ENCODE data around the gene USP48. TPM values are rescaled to one million over a fixed set of nuclear protein-coding genes. Genes with fewer than 3 reads are reported as not detected.
A peak's percentile ranks its signal among the peaks of the same experiment; 100 is the strongest.
"Not testable (repeated sequence)": the region's sequence is repeated elsewhere in the genome, so short reads cannot be mapped to it uniquely, and the experiment has no call there.

Gene USP48, protein sequence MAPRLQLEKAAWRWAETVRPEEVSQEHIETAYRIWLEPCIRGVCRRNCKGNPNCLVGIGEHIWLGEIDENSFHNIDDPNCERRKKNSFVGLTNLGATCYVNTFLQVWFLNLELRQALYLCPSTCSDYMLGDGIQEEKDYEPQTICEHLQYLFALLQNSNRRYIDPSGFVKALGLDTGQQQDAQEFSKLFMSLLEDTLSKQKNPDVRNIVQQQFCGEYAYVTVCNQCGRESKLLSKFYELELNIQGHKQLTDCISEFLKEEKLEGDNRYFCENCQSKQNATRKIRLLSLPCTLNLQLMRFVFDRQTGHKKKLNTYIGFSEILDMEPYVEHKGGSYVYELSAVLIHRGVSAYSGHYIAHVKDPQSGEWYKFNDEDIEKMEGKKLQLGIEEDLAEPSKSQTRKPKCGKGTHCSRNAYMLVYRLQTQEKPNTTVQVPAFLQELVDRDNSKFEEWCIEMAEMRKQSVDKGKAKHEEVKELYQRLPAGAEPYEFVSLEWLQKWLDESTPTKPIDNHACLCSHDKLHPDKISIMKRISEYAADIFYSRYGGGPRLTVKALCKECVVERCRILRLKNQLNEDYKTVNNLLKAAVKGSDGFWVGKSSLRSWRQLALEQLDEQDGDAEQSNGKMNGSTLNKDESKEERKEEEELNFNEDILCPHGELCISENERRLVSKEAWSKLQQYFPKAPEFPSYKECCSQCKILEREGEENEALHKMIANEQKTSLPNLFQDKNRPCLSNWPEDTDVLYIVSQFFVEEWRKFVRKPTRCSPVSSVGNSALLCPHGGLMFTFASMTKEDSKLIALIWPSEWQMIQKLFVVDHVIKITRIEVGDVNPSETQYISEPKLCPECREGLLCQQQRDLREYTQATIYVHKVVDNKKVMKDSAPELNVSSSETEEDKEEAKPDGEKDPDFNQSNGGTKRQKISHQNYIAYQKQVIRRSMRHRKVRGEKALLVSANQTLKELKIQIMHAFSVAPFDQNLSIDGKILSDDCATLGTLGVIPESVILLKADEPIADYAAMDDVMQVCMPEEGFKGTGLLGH
- total RNA-seq (2012; rRNA removed) = 19.4 and 20.5 TPM in 2 replicates

DNA sequence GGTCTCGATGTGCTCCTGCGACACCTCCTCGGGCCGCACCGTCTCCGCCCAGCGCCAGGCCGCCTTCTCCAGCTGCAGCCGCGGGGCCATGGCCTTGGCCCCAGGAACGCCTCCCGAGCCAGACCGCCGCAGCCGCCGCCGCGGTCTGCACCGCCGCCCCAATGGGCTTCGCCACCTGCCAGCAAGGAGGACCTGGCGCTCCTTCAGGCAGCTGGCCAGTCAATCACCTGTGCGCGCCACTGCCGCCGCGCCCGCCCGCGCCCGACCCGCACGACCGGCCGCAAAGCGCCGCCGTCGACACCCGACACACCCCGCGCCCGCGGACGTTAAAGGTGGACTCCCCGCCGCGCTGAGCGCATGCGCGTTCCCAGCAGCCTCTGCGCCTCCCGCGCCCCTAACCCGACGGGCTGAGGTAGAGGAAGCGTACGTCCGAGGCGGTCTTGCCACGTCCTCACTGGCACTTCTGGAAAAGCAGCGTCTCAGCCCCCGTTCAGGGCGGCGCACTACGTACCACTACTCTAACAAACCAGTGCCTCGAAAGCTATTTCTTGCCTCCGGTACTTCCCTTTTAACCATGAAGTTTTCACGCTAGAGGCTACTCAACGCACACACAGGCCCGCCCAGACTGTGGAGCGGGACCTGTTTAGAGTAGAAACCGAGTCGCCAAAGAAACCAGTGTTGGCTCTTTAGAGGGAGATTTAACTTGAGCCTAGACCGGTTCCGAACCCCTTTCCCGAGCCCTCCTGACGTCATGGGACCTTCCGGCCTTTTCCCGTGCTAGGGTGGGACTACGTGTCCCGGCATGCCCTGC lies at the start of gene USP48:
Gene USP48, minus strand, starts transcription at position 282 of the 811 bp plus-strand sequence. Its CDS starts 192 bp downstream, at position 90.
- H3K9me3 ChIP-seq (replicated peaks; ENCODE audit: low read length) = no peaks in the 10 kb centered on the region

DNA sequence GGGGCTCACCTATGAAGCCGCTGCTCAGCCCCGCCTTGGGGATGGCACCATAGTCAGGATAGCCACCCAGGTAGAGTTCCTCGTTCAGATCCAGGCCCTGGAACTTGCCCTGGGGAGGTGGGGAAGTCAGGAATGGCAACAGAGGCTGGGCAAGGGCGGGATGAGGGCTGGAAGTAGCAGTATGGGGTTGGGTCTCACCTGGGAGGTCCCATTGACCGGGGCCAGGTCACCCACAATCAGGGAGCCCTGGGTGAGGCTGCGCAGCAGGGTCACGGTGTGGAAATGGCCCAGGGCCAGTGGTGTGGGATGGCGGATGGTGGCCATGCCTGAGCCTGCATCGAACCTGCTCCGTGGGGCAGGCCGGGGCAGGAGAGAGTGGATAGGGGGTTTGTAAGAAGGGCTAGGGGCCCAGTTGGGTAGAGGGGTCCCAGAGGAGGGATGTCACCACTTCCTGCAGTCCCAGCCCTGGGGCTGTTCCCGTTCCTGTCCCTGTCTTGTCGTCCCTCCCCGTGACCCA lies 48.6 kb upstream of the USP48 start:
- Histone ChIP-seq H3K4me2 (ENCODE audit: low read length) (no peak overlapping the region), H3K36me3 (ENCODE audit: insufficient read depth, low read length) (peaks cover 92% of the 10 kb centered on the region), H3K9ac (ENCODE audit: low read depth, low read length) (no peak overlapping the region), H3K4me3 (ENCODE audit: low read length) (no peak overlapping the region), H3K27me3 (ENCODE audit: control insufficient read depth, insufficient read depth, low read length) (no peaks in the 10 kb centered on the region), H3K4me1 (ENCODE audit: control insufficient read depth, insufficient read depth, low read length) (no peaks in the 10 kb centered on the region), H3K9me3 (replicated peaks; ENCODE audit: low read length) (no peaks in the 10 kb centered on the region)

More for the DNA sequence above, at the start of gene USP48:
- Histone ChIP-seq H3K9ac (ENCODE audit: low read depth, low read length) (peak within 1 kb of the TSS; percentile 99), H3K4me1 (ENCODE audit: control insufficient read depth, insufficient read depth, low read length) (peaks cover 7% of the 10 kb centered on the region), H3K27me3 (ENCODE audit: control insufficient read depth, insufficient read depth, low read length) (no peaks in the 10 kb centered on the region), H3K4me2 (ENCODE audit: low read length) (peak within 1 kb of the TSS; percentile 96), H3K4me3 (ENCODE audit: low read length) (peak within 1 kb of the TSS; percentile 80), H3K36me3 (ENCODE audit: insufficient read depth, low read length) (no peaks in the 10 kb centered on the region)

DNA sequence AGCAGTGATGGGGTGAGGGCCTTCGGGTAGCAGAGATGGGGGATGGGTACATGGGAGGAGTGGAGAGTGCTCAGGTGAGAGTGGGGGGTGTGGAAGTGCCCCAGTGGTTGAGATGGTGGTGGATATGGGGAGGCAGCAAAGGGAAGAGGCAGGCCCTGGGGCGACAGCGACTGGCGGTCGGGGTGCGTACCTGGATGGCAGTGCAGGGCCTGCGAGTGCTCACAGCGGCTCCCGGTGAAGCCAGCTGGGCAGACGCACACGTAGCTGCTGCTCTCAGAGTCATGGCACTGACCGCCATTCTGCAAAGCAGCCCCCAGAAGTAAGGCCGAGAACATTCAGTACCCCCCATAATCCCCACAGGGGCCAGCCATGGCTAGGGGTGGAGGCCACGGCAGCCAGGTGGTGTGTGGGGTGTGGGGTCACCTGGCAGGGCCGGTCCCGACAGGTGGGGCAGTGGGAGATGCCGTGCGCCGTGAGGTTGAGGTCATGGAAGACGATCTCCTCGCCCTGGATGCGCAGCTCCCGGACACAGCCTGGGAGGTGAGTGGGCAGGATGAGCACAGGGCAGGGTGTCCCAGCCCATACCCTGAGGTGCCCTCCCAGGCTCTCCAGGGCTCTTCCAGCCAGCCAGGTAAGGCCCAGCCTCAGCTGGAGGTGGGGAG lies 48.0 kb upstream of the USP48 start:
- peaks cover 92% of the 10 kb centered on the region for H3K36me3 ChIP-seq (ENCODE audit: insufficient read depth, low read length)
- H3K4me3 ChIP-seq (ENCODE audit: low read length) = no peak overlapping the region
- H3K9me3 ChIP-seq (replicated peaks; ENCODE audit: low read length) = no peaks in the 10 kb centered on the region
- H3K4me1 ChIP-seq (ENCODE audit: control insufficient read depth, insufficient read depth, low read length) = no peaks in the 10 kb centered on the region
- H3K9ac ChIP-seq (ENCODE audit: low read depth, low read length) = no peak overlapping the region
- no peaks in the 10 kb centered on the region for H3K27me3 ChIP-seq (ENCODE audit: control insufficient read depth, insufficient read depth, low read length)
- no peak overlapping the region for H3K4me2 ChIP-seq (ENCODE audit: low read length)

DNA sequence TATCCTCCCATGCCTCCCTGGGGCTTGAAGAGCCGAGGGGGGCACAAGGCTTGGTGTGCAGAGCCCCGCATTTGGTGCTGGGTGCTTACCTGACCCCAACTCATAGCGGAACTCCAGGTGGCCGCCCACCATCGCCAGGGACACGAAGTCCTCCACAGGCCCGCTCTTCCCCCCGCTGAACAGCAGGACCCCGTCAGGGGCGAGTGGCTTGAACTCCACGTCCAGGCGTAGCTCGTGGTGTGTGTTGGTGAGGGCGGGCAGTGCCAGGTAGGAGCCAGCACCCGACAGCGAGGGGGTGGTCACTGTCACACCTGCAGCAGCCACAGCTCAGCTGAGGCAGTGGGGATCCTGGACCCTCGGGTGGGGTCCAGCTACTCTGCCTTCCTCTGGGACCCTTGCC lies 46.3 kb upstream of the USP48 start:
- Histone ChIP-seq H3K4me1 (ENCODE audit: control insufficient read depth, insufficient read depth, low read length) (no peaks in the 10 kb centered on the region), H3K9me3 (replicated peaks; ENCODE audit: low read length) (no peaks in the 10 kb centered on the region), H3K4me2 (ENCODE audit: low read length) (no peak overlapping the region), H3K27me3 (ENCODE audit: control insufficient read depth, insufficient read depth, low read length) (no peaks in the 10 kb centered on the region), H3K36me3 (ENCODE audit: insufficient read depth, low read length) (peaks cover 90% of the 10 kb centered on the region), H3K4me3 (ENCODE audit: low read length) (no peak overlapping the region), H3K9ac (ENCODE audit: low read depth, low read length) (no peak overlapping the region)

DNA sequence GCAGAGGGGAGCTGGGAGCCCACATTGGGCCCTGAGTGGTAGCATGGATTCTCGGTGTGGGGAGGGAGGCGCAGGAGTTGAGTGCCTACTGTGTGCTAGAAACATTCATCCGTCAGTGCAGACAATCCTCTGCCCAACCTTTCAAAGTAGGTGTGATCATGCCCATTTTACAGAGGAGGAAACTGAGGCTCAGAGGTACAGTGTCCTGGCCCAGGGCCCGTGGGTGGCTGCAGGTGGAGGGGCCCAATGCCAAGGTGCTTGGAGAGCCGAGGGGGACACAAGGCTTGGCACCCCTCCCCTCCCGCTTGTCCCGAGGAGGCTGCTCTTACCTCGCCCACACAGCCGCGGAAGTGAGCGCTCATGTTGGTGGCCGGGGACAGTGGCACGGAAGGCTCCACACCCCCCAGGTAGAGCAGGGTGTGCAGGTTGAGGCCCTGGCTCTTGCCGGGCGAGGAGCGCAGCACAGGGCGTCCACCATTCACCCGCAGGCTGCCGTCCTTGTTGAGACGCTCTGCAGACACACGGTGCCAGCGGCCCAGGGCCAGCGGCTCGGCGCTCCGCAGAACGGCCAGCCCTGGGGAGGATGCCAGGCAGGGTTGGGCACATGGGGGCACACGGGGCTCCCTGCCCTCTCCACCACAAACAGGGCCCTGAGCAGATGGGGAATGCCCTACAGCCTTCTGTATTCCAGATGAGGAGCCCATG lies 45.7 kb upstream of the USP48 start:
- Histone ChIP-seq H3K9ac (ENCODE audit: low read depth, low read length) (no peak overlapping the region), H3K36me3 (ENCODE audit: insufficient read depth, low read length) (peaks cover 90% of the 10 kb centered on the region), H3K4me2 (ENCODE audit: low read length) (no peak overlapping the region), H3K27me3 (ENCODE audit: control insufficient read depth, insufficient read depth, low read length) (no peaks in the 10 kb centered on the region), H3K4me1 (ENCODE audit: control insufficient read depth, insufficient read depth, low read length) (no peaks in the 10 kb centered on the region), H3K9me3 (replicated peaks; ENCODE audit: low read length) (no peaks in the 10 kb centered on the region), H3K4me3 (ENCODE audit: low read length) (no peak overlapping the region)

DNA sequence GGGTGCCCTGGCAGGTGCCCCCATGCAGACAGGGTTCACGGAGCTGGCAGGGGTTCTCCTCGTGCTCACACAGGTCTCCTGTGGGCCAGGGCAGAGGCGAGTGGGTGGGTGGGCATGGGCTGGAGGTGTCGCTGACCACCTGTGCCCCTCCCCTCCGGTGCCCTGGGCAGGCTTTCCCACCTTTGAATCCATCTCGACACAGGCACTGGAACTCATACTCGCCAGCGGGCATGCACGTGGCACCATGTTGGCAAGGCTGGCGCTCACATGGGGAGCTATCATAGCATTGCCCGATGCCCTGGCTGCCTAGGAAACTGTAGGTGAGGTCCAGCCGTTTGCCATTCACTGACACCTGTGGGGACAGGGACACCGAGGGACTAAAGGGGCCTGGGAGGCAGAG lies 45.1 kb upstream of the USP48 start:
- H3K27me3 ChIP-seq (ENCODE audit: control insufficient read depth, insufficient read depth, low read length) = no peaks in the 10 kb centered on the region
- no peak overlapping the region for H3K4me3 ChIP-seq (ENCODE audit: low read length)
- no peak overlapping the region for H3K9ac ChIP-seq (ENCODE audit: low read depth, low read length)
- H3K4me1 ChIP-seq (ENCODE audit: control insufficient read depth, insufficient read depth, low read length) = no peaks in the 10 kb centered on the region
- no peaks in the 10 kb centered on the region for H3K9me3 ChIP-seq (replicated peaks; ENCODE audit: low read length)
- peaks cover 90% of the 10 kb centered on the region for H3K36me3 ChIP-seq (ENCODE audit: insufficient read depth, low read length)
- H3K4me2 ChIP-seq (ENCODE audit: low read length) = no peak overlapping the region

DNA sequence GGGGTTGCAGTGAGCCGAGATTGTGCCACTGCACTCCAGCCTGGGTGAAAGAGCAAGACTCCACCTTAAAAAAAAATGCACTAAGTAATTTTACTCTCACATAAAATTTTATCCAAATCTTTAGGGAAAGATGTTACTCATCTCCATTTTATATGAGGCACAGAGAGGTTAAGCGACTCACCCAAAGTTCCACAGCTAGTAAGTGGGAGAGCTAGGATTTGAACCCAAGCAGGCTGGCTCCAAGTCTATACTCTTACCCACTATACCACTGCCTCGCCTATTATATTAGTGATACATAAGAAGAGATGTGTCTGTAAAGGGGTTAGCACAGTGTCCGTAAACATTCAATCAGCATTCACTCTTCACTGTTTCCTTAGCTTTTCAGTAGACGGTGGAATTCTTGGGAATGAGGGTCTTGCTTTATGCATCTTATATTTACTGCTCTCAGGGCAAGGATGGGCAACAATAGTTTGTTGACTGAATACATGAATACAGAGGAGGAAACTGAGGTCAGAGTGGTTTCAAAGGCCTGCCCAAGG lies 44.3 kb upstream of the USP48 start:
- peaks cover 87% of the 10 kb centered on the region for H3K36me3 ChIP-seq (ENCODE audit: insufficient read depth, low read length)

DNA sequence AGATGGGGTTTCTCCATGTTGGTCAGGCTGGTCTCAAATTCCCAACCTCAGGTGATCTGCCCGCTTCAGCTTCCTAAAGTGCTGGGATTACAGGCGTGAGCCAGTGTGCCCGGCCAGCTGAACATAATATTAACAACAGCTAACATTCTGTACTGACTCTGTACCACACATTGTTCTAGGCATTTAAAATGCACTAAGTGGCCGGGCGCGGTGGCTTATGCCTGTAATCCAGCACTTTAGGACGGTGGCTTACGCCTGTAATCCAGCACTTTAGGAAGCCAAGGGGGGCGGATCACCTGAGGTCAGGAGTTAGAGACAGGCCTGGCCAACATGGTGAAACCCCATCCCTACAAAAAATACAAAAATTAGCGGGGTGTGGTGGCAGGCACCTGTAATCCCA lies 43.7 kb upstream of the USP48 start:
- H3K9ac ChIP-seq (ENCODE audit: low read depth, low read length); H3K4me3 ChIP-seq (ENCODE audit: low read length); H3K27me3 ChIP-seq (ENCODE audit: control insufficient read depth, insufficient read depth, low read length); H3K9me3 ChIP-seq (replicated peaks; ENCODE audit: low read length); H3K4me2 ChIP-seq (ENCODE audit: low read length); H3K4me1 ChIP-seq (ENCODE audit: control insufficient read depth, insufficient read depth, low read length): not testable (repeated sequence)
- peaks cover 87% of the 10 kb centered on the region for H3K36me3 ChIP-seq (ENCODE audit: insufficient read depth, low read length)

More for the DNA sequence above, 44.3 kb upstream of the USP48 start:
- no peak overlapping the region for H3K4me3 ChIP-seq (ENCODE audit: low read length)
- H3K27me3 ChIP-seq (ENCODE audit: control insufficient read depth, insufficient read depth, low read length) = no peaks in the 10 kb centered on the region
- no peak overlapping the region for H3K9ac ChIP-seq (ENCODE audit: low read depth, low read length)
- no peaks in the 10 kb centered on the region for H3K9me3 ChIP-seq (replicated peaks; ENCODE audit: low read length)
- H3K4me2 ChIP-seq (ENCODE audit: low read length) = no peak overlapping the region
- no peaks in the 10 kb centered on the region for H3K4me1 ChIP-seq (ENCODE audit: control insufficient read depth, insufficient read depth, low read length)

DNA sequence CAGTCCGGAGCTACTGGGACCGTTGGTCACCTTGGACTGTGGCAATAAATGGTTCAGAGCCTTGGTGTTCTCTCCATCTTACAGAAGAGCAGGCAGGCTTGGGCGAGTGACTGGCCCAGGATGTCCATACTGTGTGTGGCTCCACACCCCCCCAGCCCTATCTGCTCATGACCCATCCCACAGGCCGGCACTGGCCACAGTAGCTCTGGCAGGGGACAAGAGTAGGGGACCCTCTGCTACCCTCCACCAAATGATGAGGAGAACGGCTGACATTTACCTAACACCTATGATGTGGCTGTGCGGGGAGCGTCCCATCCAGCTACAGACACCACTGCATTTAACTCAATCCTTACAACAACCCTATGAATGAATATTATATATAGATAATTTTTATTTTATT lies 42.4 kb upstream of the USP48 start:
- H3K4me2 ChIP-seq (ENCODE audit: low read length) = no peak overlapping the region
- peaks cover 90% of the 10 kb centered on the region for H3K36me3 ChIP-seq (ENCODE audit: insufficient read depth, low read length)

DNA sequence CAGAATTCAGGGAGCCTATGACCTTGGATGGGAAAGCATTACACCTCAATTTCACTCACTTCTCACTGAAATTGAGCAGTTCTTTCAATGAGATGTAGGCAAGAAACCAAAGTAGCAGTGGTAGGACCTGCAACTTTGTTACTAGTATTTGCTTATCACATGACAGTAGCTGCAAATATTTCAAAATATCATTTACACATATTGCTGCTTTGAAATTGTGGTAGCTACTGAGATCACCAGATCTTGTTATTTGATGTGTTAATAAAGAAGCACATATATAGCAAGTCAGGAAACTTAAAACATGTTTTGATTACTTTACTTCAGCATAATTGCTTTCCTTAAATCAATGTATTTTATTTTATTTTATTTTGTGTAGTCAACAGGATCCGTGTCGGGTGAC lies 42.0 kb upstream of the USP48 start:
- H3K27me3 ChIP-seq (ENCODE audit: control insufficient read depth, insufficient read depth, low read length) = no peaks in the 10 kb centered on the region
- H3K4me2 ChIP-seq (ENCODE audit: low read length) = no peak overlapping the region
- H3K36me3 ChIP-seq (ENCODE audit: insufficient read depth, low read length) = peaks cover 88% of the 10 kb centered on the region
- H3K4me3 ChIP-seq (ENCODE audit: low read length) = no peak overlapping the region
- no peak overlapping the region for H3K9ac ChIP-seq (ENCODE audit: low read depth, low read length)
- no peaks in the 10 kb centered on the region for H3K9me3 ChIP-seq (replicated peaks; ENCODE audit: low read length)
- H3K4me1 ChIP-seq (ENCODE audit: control insufficient read depth, insufficient read depth, low read length) = no peaks in the 10 kb centered on the region

More for the DNA sequence above, 42.4 kb upstream of the USP48 start:
- Histone ChIP-seq H3K9me3 (replicated peaks; ENCODE audit: low read length) (no peaks in the 10 kb centered on the region), H3K4me3 (ENCODE audit: low read length) (no peak overlapping the region), H3K27me3 (ENCODE audit: control insufficient read depth, insufficient read depth, low read length) (no peaks in the 10 kb centered on the region), H3K9ac (ENCODE audit: low read depth, low read length) (no peak overlapping the region), H3K4me1 (ENCODE audit: control insufficient read depth, insufficient read depth, low read length) (no peaks in the 10 kb centered on the region)
